ENCODE data around the gene LAMA5.

LAMA5 gene

GRCh38 chr20:62372042-62372993 lies 5.2 kb upstream of the LAMA5 start:
- DNase-seq (ENCODE audit: low read depth in 2 of 2): no peak

- no peak for DNase-seq (ENCODE audit: low read depth in 2 of 2)
These were observed 4.5 kb upstream of the LAMA5 start for GRCh38 chr20:62371588-62372041.

GRCh38 chr20:62370807-62371587 lies 3.9 kb upstream of the LAMA5 start:
- no peak for DNase-seq (ENCODE audit: low read depth in 2 of 2)

GRCh38 chr20:62370115-62370806 lies 3.1 kb upstream of the LAMA5 start:
- peak; percentile 50 to 51 for DNase-seq (ENCODE audit: low read depth in 2 of 2)

GRCh38 chr20:62369815-62370114 lies 2.7 kb upstream of the LAMA5 start:
- no peak for DNase-seq (ENCODE audit: low read depth in 2 of 2)

GRCh38 chr20:62368976-62369814 lies 2.1 kb upstream of the LAMA5 start:
- DNase-seq (ENCODE audit: low read depth in 2 of 2): no peak

GRCh38 chr20:62368392-62368975 lies 1.4 kb upstream of the LAMA5 start:
- DNase-seq (ENCODE audit: low read depth in 2 of 2): no peak

- no peak for DNase-seq (ENCODE audit: low read depth in 2 of 2)
These were observed 700 bp upstream of the LAMA5 start for GRCh38 chr20:62367633-62368391.

- no peak for DNase-seq (ENCODE audit: low read depth in 2 of 2)
These were observed 559 bp downstream of the LAMA5 start for GRCh38 chr20:62366370-62367135.

- DNase-seq (ENCODE audit: low read depth in 2 of 2): no peak
These were observed 1.2 kb downstream of the LAMA5 start for GRCh38 chr20:62365814-62366369.

- DNase-seq (ENCODE audit: low read depth in 2 of 2): no peak
These were observed 2.0 kb downstream of the LAMA5 start for GRCh38 chr20:62364911-62365736.

- no peak for DNase-seq (ENCODE audit: low read depth in 2 of 2)
These were observed 2.9 kb downstream of the LAMA5 start for GRCh38 chr20:62363920-62364851.

- no peak for DNase-seq (ENCODE audit: low read depth in 2 of 2)
These were observed 3.9 kb downstream of the LAMA5 start for GRCh38 chr20:62362991-62363919.

- DNase-seq (ENCODE audit: low read depth in 2 of 2): no peak
These were observed 4.5 kb downstream of the LAMA5 start for GRCh38 chr20:62362590-62362940.

GRCh38 chr20:62361799-62362589 lies 5.1 kb downstream of the LAMA5 start:
- no peak for DNase-seq (ENCODE audit: low read depth in 2 of 2)

Data from fibroblast of skin of left biceps (primary cell).